NCI-H1048 (cell line): Measurements from ENCODE around the gene HNF1B.
"Not testable (repeated sequence)": the region's sequence is repeated elsewhere in the genome, so short reads cannot be mapped to it uniquely, and the experiment has no call there.

Experiments used
- DNase-seq: peaks from one replicate; lab custom pipeline; 2025; lab: John Stamatoyannopoulos, UW

The HNF1B gene, protein sequence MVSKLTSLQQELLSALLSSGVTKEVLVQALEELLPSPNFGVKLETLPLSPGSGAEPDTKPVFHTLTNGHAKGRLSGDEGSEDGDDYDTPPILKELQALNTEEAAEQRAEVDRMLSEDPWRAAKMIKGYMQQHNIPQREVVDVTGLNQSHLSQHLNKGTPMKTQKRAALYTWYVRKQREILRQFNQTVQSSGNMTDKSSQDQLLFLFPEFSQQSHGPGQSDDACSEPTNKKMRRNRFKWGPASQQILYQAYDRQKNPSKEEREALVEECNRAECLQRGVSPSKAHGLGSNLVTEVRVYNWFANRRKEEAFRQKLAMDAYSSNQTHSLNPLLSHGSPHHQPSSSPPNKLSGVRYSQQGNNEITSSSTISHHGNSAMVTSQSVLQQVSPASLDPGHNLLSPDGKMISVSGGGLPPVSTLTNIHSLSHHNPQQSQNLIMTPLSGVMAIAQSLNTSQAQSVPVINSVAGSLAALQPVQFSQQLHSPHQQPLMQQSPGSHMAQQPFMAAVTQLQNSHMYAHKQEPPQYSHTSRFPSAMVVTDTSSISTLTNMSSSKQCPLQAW

GRCh38 chr17:37744961-37745800 lies at the start of gene HNF1B:
Gene HNF1B (minus strand): TSS chr17:37745059. CDS start chr17:37744884, 175 bp downstream.
- no peak for DNase-seq

DNA sequence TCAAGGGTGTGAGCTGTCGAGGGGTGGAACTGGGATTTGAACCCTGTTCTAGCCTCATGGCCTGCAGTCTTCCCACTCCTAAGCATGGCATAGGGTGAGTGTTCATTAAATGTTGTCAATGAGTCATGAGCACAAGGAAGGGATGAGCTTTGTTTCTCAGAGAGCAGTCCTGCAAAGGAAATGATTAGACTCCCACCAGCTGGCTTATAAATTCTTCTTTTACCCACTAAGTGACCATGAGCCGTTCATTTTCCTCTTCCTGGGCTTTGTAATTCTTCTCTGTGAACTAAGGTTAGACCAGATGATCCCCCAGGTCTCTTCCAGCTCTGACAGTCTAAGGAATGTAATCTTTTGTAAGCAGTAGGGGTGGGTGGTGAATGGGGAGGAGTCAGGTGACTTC lies 47.9 kb upstream of the HNF1B start:
- DNase-seq, result no peak

DNA sequence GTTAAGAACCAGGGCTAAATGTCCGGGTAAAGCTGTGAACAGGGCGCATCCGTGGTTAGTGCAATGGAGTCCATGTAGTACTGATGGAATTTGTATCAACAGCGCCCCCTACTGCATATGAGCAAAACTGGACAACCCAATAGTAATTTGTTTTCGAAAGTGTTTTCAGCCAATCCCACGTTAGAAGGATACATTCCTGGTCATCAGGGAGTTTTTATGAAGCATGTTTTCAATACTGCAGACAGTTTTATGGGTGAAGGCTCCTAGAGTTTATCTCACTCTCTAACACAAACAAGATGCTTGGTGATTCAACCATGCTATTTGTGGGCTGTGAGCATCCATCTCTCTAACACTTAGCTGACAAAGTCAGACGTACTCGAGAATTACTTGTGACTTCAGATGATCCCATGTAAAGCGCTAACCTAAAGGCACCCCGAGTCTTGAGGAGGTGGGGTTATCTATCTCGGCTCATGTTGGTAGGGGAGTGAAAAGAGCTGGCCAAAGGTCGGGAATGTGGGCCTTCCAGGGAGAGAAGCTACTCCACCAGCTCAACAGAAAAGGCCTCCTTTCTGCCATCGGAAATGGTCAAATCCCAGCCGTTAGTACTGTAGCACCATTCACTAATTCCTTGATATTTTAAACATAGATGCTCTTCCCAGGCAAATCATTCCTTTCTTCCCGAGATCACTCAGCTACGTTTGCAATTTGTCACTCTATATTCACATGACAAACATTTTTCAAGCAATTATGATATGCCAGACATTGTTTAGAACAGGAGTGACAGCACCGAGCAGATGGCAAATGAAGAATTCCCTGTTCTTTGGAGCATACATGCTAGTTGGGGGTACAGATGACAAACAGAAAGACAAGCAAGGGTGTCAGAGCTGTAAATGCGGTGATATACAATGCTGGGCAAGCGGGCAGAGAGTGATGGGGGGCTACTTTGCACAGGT lies 46.9 kb upstream of the HNF1B start:
- no peak for DNase-seq

DNA sequence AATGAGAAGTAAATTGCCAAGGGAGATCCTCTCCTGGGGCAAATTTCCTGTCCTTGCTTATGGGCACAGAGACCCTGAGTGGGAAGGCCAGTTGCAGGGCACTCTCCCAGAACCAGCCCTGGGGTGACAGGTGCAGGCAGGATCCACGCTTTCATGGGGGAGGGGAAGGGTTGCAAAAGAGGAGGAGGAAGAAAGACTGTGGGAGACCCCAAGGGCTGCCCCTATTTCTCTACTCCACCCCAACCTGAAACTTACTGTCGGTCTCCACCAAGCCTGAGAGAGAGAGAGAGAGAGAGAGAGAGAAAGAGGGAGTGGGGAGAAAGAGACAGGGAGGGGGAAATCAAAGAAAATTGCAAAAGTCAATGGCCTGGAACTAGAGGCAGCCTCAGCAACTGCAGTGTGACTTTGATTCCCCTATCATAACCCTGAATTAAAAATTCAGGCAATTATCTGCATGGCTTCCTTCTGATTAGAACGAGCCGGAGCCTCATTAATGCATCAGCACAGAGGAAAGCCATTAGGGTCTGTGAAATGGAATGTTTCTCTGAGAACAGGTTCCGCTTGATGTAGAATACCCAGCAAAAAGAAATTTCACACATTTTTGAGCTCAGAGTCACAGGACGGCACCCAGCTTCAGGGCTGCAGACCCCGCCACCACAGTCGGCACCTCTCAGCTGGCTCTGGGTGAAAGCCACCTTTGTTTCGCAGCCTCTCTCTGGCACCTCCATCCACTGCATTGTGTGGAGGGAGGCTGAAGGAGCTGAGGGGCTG lies 45.1 kb upstream of the HNF1B start:
- no peak for DNase-seq

DNA sequence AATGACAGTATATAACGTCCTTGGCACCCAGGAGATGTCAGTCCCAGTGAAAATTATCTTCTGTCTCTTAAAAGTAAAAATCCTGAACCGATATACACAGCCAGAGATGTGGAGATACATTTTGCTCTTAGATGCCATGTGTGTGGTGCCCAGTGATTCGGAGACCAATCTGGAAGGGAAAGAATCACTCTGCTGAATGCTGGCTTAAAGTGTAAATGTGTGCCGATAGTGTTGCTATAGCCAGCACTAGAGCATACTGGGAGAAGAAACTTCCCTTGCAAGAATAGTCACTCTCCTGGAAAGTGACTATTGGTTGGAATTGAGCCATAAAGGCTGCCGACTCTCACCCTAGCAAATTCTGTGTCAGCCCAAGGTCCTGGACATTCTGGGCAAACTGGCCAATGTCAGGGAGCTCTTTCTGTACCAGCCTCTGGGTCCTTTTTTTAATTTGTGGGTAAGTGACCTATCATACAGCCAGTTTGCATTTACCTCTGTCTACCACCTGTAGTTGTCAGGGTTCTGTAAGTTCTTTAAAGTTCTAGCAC lies 44.2 kb upstream of the HNF1B start:
- no peak for DNase-seq

- DNase-seq, result no peak
Measured at GRCh38 chr17:37788526-37788925, 43.7 kb upstream of the HNF1B start.

DNA sequence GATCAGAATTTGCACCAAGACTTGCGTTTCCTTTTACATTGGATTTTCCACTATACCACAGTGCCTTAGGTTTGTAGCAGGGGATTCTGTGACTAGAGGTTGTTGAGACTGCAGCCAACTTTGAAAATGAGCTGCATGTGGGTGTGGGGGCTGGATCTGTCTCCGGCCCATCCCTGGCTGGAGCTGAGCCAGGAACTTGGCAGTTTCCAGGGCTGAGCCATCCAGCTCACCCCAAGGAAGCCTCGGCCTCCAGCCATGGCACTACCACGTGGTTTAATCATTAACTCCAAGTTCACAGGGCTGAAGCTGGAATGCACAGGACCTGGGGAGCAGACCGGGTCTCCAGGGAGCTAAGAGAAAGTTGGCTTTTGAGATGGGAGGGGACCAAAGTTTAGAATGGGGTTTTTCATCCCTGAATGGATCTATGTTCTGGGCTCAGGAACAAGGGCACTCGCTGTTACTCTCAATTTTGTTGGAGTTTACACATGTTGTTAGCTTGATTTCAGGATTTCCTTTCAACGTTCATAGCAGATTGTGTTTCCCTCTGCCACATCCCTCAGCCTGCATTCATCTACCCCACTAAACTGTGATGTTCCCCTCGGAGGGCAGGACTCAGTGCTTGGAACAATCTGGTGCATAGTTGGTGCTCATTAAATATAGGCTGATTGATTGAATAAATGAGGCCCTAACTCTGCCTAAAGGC lies 42.3 kb upstream of the HNF1B start:
- DNase-seq, result no peak

- no peak for DNase-seq
Measured at GRCh38 chr17:37786481-37786880, 41.6 kb upstream of the HNF1B start.

DNA sequence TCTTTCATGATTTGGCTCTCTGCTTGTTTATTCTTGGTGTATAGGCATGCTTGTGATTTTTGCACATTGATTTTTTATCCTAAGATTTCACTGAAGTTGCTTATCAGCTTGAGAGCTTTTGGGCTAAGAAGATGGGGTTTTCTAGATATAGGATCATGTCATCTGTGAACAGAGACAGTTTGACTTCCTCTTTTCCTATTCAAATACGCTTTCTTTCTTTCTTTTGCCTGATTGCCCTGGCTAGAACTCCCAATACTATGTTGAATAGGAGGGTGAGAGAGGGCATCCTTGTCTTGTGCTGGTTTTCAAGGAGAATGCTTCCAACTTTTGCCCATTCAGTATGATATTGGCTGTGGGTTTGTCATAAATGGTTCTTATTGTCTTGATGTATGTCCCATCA lies 37.6 kb upstream of the HNF1B start:
- DNase-seq, result not testable (repeated sequence)

DNA sequence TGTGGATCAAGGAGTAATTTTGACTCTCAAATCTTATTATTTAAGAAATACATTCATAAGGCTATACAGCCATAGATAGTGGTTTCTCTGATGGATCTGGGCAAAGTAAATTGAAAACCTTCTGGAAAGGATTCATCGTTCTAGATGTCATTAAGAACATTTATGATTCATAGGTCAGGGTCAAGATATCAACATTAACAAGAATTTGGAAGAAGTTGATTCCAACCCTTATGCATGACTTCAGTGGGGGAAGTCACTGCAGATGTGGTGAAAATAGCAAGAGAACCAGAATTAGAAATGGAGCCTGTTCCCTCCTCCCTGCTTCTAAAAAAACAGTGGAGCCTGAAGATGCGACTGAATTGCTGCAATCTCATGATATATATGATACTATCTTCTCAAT lies 36.6 kb upstream of the HNF1B start:
- DNase-seq, result no peak

- no peak for DNase-seq
Measured at GRCh38 chr17:37779554-37779953, 34.7 kb upstream of the HNF1B start.

- DNase-seq, result no peak
Measured at GRCh38 chr17:37774504-37774903, 29.6 kb upstream of the HNF1B start.

- no peak for DNase-seq
Measured at GRCh38 chr17:37772982-37773381, 28.1 kb upstream of the HNF1B start.

- peak; percentile 4 for DNase-seq
Measured at GRCh38 chr17:37770631-37771518, 26.0 kb upstream of the HNF1B start.

- no peak for DNase-seq
Measured at GRCh38 chr17:37769050-37769449, 24.2 kb upstream of the HNF1B start.

DNA sequence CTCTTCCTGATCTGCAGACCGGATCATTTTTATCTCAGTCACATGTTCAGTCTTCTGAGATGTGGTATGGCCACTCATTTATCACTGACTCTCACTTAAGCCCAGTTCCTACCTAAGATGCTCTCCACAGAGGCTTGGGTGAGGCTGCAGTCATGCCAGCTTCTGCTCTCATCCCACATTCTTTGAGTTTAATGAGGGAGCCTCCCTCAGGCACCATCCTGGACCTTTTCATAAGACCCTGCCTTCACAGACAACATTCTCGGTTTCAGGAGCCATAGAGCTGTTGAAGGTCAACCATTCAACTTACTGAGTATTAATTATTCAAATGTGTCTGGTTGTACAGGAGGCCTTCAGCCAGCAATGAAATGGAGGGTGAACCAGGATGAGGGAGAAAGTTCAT lies 23.6 kb upstream of the HNF1B start:
- DNase-seq, result no peak

GRCh38 chr17:37766971-37767370 lies 22.1 kb upstream of the HNF1B start:
- no peak for DNase-seq

DNA sequence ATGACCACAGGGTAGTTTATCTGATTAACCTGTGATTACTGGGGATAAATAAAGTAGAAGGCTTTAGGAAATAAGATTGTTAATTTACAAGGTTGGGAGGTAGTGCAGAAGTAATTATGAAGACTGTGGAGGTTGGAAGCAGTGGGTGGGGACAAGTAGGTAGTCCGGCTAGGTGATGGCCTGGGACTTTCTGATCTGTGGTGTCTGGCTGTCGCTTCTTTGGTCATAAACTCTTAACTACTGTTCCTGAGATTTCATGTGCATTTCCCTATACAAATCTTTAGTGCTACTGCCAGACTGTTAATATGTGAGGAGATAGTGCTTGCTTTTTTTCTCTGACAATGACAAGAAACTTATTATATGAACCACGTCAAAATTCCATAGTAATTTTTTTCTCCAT lies 19.5 kb upstream of the HNF1B start:
- no peak for DNase-seq

DNA sequence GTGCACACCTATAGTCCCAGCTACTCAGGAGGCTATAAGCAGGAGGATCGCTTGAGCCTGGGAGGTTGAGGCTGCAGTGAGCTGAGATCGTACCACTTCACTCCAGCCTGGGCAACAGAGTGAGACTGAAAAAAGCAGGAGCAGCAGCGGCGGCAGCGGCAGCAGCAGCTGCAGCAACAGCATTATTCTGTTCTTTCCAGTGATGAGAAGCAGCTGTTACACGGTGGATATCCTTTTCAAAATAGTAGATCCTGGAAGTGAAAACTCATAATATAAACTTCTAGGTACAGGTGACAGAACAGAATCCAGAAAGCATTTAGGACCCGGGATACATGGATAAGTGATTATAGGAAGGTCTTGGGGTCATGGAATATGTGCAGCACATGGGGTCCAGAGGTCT lies 17.8 kb upstream of the HNF1B start:
- no peak for DNase-seq
